HG03095 (cell line): Measurements from ENCODE around the gene GTF2IRD1.
"Not testable (repeated sequence)": the region's sequence is repeated elsewhere in the genome, so short reads cannot be mapped to it uniquely, and the experiment has no call there.

Source experiments
- ATAC-seq: cut with Tn5 transposase; IDR thresholded peaks from one replicate; pipeline ENCODE4 v1.9.1; 2021; ENCODE audit warnings: moderate library complexity; ENCODE audit not compliant: unreplicated experiment

GTF2IRD1 gene

DNA sequence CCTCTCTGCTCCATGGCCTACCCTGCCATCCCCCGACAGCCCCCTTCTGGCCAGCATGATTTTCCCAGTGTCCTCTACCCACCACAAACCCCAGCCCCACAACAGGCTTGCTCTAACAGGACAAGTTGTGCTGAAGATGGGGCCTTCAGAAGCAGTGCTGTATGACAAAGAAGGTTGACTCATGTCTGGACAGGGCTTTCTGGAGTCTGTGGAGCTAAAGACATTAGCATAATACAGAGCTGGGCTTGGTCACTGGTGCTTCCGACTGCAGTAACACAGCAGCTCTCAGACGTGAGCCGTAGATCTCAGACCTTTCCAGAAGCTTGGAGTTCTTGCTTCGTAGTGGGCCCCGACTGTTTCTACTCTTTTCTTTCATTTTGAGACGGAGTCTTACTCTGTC lies 100.5 kb downstream of the GTF2IRD1 start:
- no peak for ATAC-seq

DNA sequence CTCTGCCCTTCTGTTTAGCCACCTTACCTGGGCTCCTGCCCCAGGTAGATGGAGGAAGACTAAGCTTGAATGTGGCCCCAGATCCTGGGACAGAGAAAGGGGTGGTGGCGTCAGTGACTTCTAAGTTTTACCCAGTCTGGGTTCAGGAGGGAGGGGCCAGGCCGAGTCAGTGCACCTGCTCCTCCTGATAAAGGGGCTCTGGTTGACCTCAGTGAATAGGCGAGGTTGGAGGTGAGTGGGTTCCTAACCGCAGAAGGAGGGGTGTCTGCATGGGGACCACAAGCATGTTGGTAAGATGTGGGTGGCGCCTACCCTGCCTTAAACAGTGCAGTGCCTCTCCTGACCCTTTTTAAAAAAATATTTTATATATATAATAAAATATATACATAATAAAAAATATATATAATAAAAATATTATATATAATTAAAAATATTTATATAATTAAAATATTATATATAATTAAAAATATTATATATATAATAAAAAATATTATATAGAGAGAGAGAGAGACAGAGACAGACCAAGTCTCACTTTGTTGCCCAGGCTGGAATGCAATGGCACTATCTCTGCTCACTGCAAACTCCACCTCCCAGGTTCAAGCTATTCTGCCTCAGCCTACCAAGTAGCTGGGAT lies 106.5 kb downstream of the GTF2IRD1 start:
- ATAC-seq = no peak

GRCh38 chr7:74561898-74562613 lies 108.3 kb downstream of the GTF2IRD1 start:
- no peak for ATAC-seq

DNA sequence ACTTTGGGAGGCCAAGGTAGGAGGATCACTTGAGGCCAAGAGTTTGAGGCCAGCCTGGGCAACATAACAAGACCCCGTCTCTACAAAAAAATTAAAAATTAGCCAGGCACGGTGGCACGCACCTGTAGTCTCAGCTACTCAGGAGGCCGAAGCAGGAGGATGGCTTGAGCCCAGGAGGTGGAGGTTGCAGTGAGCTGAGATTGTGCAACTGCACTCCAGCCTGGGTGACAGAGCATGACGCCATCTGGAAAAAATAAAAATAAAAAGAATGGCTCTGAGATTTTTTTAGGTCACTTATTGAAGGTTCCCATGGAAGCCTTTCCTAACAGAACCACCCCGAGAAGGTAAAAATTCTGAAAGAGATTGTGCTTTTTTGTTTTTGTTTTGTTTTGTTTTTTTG lies 109.9 kb downstream of the GTF2IRD1 start:
- ATAC-seq = not testable (repeated sequence)

GRCh38 chr7:74567318-74567668 lies 113.6 kb downstream of the GTF2IRD1 start:
- no peak for ATAC-seq

- ATAC-seq = no peak
These were observed 115.0 kb downstream of the GTF2IRD1 start for GRCh38 chr7:74568658-74569057.

DNA sequence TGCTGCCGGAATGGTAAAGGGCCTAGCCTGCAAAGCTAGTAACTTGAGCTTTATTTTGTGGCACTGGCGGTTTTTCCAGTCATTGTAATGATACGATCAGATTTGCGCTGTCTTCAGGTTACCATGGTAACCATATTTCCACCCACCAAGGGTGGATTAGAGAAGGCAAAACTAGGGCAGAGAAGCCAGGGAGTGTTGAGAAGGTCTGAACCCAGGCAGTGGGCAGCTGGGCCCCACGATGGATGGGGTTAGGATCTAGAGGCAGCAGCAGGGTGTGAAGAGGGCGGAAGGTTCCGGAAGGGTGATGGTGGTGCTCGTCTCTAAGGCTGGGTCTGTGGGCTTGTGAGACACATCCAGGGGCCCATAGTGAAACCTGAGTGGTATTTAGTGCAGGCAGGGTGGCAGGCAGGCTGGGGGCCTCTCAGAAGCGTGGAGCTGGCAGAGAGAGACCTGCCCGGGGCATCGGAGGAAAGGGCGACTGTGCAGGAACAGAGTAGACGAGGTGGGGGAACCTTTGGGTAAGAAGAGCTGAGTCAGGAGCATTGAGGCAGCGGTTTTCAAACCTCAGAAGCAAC lies 115.9 kb downstream of the GTF2IRD1 start:
- ATAC-seq = no peak

DNA sequence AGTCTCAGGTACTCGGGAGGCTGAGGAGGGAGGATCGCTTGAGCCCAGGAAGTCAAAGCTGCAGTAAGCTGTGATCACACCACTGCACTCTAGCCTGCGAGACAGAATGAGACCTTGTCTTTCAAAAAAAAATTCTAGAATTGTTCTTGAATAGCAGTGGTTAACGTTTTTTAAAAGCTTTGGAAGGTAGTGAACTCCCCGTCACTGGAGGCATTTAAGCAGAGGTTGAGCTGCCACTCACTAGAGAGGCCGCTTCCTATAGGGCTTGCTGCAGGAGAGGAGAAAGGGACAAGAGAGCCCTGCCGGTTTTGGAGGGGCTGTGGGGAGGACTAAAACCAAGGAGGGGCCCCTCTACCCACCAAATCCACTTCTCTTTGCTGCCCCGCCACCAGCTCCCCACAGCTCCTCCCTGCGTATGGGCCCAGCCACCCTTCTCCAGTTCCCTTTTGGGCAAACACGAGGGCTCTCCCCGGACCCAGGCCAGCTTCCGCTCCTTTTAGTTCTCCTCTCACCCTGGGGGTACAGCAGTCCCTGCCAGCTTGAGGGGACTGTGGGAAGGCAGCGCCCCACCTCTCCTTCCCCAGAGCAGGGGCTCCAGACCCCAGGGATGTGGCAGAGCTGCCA lies 116.9 kb downstream of the GTF2IRD1 start:
- ATAC-seq = no peak

DNA sequence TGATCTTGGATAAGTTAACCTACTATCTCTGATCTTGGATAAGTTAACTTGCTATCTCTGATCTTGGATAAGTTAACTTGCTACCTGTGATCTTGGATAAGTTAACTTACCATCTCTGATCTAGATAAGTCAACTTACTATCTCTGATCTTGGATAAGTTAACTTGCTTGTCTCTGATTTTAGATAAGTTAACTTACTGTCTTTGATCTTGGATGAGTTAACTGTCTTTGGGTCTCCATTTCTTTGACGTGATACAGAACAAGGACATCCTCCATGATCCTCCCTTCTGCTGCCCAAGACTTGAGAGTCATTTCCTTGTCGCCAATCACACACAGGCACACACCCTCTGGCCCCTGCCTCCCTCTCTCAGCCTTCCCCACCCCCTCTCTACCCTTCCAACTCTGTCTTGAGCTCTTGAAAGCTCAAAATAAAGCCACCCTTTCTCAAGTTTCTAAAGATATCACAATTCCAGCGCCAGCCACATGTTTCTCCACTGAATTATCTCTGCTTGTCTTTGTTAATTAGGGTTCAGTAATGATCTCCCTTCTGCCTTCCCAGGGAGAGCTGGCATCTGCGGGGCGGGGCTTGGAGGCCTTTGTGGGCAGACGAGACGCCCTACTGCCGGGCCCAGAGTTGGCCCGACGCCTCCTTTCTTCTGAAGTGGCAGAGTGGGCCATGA lies 118.7 kb downstream of the GTF2IRD1 start:
- ATAC-seq = no peak

GRCh38 chr7:74573512-74573911 lies 119.8 kb downstream of the GTF2IRD1 start:
- no peak for ATAC-seq

GRCh38 chr7:74575083-74575784 lies 121.5 kb downstream of the GTF2IRD1 start:
- ATAC-seq = no peak

GRCh38 chr7:74575811-74576210 lies 122.1 kb downstream of the GTF2IRD1 start:
- ATAC-seq = no peak

GRCh38 chr7:74579800-74580685 lies 126.3 kb downstream of the GTF2IRD1 start:
- no peak for ATAC-seq

GRCh38 chr7:74581916-74582440 lies 128.3 kb downstream of the GTF2IRD1 start:
- ATAC-seq = no peak

DNA sequence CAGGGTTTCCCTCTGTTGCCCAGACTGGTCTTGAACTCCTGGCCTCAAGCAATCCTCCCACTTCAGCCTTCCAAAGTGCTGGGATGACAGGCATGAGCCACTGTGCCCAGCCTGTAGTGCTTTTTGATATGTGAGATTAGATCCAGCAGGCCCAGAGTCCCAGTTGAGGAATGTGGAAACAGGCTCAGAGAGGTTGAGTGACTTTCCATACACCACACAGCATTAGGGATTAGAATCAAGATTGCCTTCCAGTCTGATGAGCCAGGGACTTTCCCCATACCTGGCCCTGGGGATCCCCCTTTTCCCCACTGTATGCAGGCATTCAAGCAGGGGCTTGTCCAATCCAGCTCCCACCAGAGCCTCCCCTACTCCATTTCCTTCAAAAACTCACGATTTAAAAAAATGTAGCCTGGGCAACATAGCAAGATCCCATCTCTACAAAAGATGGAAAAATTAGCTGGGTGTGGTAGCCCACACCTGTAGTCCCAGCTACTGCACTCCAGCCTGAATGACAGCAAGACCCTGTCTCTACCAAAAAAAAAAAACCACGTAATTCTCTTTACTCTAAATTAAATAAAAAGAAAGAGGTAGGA lies 128.8 kb downstream of the GTF2IRD1 start:
- ATAC-seq = no peak

DNA sequence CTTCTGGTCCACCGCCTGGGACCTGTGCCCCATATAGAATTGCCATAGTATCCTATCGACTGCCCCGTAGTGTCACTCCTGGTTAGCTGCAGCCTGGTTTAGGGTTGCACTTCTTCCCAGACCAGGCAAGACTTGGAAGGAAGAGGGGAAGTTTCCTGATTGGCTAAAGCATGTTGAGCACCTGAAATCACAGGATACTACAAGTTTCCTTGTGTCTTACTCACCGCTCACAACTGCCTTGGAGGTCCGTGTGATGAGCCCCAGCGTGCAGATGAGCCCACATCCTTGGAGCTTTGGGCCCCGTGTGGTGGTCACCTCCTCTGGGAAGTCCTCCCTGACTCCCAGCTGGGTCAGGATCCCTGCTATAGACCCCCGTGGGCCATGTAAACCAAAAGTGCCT lies 129.9 kb downstream of the GTF2IRD1 start:
- no peak for ATAC-seq

- ATAC-seq = no peak
These were observed 130.7 kb downstream of the GTF2IRD1 start for GRCh38 chr7:74584160-74584954.

DNA sequence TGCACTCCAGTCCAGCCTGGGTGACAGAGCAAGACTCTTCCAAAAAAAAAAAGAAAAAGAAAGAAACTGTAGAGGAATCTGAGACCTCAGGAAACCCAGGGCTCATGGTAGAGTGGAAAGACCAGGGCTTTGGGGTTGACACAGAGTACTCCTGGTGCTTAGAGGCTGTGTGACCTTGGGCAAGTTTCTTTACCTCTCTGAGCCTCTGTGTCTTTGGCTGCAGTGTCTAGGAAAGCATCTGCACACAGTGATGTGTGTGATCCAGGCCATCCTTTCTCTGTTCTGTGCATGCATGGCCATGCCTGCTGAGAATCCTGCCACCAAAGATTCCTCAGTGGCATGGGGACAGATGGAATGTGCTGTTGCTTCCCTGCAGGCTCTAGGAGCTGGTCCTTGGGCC lies 132.1 kb downstream of the GTF2IRD1 start:
- no peak for ATAC-seq
